NCI-H2227 treated with DMSO at 0.1 percent for 48 hours (cell line): ENCODE results near the gene PDE8B.

Source experiments
- DNase-seq: peaks from one replicate; lab custom pipeline; 2025; lab: John Stamatoyannopoulos, UW

The PDE8B gene, protein sequence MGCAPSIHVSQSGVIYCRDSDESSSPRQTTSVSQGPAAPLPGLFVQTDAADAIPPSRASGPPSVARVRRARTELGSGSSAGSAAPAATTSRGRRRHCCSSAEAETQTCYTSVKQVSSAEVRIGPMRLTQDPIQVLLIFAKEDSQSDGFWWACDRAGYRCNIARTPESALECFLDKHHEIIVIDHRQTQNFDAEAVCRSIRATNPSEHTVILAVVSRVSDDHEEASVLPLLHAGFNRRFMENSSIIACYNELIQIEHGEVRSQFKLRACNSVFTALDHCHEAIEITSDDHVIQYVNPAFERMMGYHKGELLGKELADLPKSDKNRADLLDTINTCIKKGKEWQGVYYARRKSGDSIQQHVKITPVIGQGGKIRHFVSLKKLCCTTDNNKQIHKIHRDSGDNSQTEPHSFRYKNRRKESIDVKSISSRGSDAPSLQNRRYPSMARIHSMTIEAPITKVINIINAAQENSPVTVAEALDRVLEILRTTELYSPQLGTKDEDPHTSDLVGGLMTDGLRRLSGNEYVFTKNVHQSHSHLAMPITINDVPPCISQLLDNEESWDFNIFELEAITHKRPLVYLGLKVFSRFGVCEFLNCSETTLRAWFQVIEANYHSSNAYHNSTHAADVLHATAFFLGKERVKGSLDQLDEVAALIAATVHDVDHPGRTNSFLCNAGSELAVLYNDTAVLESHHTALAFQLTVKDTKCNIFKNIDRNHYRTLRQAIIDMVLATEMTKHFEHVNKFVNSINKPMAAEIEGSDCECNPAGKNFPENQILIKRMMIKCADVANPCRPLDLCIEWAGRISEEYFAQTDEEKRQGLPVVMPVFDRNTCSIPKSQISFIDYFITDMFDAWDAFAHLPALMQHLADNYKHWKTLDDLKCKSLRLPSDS

DNA sequence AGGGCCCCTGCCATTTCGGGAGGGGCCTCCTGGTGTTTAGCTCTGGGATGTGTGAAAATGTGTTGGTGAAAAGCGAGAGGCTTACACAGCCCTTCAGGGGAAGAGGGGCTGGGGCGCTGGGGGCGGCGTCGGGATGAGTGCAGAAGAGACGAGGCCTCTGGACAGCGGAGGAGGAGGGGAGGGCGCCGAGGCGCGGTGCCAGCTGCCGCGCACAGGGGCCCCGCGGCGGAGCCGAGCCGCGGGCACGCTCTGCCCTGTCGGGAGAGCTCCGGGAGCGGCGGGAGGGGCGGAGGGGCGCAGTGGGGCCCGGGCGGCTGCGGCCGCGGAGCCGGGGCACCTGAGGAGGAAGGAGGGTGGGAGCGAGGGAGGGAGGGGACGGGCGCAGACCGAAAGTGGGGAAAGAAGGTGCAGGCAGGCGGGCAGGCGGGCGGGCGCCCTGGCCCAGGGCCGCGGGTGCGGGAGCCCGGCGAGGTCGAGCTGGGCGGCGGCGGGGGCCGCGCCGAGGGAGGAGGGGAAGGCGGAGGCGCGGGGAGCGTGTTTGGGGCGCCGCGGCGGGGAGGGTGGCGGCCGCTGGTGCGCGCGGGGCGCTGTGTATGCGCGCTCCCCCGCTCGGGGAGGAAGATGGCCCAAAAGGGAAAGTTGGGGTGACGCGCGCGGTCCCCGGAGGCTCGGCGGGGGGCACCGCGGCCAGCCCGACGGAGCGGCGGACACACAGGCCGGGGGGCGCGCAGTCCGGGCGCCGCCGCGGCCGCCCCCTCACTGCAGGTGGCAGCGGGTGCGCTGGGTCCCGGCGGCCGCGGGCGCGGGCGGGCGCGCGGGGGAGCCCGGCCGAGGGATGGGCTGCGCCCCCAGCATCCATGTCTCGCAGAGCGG is at the start of gene PDE8B:
TSS of gene PDE8B (plus strand) at position 590 of the 873 bp plus-strand sequence. CDS start at position 836, 246 bp downstream.
- no peak for DNase-seq

DNA sequence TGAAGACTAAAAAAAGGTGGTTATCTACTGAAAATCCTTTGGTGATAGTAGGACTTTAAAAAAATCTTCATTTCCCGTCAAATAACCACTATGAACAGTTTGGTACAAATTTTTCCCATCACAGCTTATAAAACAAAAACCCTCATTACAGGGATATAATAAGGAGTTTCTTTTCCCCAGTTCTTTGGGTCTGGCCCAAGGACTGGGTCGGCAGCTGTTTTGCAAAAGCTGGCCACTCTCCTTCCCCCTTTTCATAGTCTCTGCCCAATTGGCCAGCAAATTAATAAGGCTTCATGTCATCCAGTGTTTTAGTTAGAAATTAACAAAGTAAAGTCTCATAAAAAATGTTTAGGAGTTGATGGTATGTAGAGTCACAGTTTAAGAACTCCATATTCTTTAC is 47.0 kb upstream of the PDE8B start:
- DNase-seq = no peak

DNA sequence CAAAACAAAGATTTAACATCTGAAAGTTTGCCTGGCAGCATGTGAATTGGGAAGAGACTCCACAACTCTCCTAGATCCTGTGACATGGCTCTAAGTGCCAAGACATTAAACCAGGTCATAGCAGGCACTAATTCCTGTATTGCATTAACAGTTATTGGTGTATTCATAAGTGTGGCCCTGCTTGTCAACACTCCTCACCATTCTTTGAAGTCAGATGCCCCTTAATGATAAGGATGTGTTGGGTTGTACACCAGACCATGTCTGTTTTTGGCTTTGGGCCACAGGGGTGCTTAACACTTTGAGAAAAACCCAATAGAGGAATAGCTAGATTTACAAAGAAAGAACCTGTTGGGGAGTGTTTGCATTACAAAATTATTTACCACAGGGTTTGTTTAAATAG is 43.4 kb upstream of the PDE8B start:
- no peak for DNase-seq

DNA sequence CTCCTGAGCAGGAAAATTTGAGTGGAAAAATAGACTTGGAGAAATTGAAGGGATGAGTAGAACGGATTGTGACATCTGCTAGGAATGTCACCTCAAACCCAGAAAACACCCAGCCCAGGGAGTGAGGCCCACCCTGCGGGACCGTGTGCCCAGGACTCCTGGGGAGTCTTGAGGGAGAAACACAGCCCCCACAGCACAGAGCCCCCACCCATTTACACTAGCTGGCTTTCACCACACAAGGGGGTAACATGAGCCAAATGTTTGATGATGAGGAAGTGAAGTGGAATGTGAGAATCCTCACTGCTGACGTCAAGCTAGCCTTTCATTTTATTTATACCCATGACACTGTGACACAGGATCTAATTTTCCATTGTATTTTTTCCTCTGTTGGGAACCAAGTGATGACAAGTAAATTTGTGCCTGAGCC is 42.8 kb upstream of the PDE8B start:
- DNase-seq = no peak

DNA sequence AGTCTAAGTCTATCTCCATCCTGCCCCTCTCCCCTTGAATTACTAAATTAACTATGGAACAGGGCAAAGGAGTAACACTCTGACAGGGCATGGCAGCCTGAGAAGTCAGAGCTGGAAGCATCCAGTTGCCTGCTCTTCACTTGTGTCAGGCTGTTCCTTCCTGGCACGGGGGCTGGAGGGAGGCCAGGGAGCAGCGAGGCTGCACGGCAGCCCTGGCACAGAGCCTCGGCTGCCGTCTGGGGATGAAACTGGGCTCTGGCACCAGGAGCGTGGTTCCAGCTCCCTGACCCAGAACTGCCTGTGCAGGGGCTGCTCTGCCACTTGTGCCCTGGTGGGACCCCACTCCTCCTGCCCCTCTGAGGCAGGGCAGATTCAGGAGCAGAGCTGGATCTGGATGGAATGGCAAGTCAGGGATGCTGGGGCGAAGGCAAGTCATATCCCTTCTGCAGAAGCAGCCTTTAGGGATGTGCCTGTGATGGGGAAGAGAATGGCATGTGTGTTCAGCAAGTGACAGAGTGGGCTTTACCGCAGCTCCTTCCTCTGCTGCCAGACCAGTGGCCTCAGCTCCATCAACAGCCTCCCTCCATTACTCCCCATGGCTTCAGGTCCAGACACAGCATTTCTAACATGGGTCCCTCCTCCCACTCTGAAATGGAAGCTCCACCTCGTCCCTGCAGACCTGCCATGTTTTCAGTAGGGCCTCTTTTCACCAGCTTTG is 42.2 kb upstream of the PDE8B start:
- no peak for DNase-seq

DNA sequence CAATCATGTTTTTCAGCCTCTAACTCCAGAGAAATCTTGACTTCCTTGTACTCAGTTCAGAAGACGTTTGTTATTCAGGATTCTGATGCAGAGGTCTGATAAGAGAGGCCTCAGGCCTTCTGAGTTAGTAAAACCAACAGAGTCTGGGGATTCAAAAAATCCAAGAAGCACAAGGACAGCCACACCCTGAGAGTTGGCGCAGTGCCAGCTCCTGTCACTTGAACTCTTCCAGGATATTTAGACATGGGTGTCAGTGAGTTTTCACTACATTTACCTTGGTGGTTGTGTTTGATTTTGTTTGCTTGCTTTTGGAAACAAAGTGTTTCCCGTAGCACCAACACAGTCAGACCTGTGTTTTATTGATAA is 41.6 kb upstream of the PDE8B start:
- DNase-seq = no peak

DNA sequence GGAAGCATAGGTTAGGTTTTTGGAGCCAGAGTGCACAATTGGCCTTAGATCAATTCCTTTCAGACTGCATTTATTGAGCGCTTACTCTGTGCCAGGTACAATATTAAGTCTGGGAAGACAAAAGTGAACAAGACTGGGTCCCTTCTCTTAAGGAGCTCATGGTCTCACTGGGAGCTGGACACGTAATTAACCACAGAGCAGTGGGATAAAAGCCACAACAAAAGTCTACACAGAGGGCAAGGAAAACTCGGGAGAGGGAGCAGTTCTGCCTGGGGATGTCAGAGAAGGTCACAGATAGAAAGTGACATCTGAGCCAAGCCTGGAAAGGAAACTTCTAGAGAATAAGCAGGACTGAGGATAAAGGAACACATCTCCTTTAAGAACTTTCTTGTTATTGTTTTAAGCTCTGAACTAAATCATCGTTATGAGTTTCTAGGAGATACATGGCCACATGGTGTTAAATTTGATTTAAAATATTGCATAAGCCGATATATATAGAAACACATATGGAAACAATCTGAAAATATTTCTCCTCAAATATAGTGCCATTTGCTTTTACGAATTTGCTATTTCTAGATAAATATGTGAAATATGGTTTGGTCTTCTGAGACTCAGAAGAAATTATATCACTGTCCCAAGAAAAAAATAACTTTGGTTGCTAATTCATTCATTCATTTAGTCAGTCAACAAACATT is 40.1 kb upstream of the PDE8B start:
- DNase-seq = no peak

DNA sequence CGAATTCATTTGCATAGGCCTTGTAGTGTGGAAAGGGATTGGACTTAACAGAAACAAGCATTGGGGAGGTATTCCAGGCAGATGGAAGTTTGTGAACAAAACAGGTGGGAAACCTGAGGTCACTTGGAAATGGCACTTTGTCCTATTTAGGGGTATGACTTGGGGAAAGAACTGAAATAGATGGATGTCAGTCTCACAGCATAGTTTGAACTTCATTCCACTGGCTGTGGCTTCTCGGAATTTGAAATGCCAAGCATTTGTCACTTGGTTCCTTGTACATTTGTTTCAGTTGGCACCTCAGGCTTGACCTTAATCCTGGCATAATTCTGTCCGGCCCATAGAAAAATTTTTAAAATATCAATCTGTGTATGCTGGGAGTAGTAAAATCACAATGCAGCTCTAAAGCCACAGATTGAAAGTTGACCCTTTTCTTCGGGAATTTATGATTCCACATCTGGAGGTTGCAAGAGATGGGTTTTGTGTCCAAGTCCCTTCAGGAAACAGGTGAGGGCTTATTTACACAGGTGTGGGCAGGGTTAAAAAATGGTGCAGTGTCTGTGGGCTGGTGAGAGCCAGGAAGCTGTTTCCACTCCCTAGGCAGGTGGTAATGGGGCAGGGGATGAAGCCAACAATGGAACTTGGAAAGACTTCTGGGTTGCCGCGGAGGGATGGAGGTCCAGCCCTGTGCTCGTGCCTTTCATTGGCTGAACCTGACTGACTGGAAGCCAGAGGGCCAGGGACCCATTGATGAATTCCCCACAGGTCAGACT is 39.2 kb upstream of the PDE8B start:
- no peak for DNase-seq

DNA sequence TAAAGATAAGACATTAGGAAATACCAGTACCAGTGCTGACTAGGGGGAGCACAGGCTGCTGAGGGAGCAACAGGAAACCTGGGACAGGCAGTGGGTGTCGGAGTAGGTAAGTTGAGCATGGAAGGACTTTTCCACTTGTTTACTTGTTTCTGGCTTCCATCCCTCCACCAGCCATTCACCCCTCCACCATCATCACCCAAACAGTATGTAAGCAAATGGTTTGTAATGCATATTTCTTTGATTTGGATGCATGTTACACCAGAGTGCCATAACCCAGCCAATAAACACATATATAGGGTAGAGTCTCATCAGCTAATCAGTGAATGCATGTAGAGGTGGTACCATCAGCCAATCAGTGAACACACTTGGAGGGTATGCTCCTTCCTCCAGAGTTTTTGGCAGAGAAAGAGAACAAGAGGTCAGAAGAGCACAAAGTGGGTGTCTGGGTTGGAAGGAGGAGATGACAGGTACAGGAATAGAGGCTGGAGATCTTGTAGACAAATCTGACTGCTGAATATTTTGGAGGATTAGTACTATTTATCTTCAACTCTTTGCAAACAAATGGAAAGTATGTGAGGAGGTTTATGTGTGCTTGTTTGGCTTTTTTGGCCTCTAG is 37.7 kb upstream of the PDE8B start:
- no peak for DNase-seq

DNA sequence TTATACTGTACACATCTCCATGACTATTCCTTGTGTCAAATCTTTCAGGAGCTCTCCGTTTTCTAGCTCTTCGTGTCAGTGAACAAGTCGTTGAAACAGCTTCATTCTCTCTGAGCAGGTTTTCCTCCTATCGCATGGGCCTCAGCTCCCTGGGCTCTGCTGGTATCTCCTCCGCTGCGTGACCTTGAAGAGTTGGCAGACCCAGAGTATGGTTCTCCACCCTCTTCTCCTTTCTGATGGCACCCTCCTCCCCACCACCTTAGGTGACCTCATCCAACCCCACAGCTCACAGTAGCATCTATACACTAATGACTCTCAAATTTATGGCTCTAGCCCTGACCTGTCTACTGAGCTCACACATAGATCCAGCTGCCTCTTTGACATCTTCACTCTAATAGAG is 36.0 kb upstream of the PDE8B start:
- no peak for DNase-seq

DNA sequence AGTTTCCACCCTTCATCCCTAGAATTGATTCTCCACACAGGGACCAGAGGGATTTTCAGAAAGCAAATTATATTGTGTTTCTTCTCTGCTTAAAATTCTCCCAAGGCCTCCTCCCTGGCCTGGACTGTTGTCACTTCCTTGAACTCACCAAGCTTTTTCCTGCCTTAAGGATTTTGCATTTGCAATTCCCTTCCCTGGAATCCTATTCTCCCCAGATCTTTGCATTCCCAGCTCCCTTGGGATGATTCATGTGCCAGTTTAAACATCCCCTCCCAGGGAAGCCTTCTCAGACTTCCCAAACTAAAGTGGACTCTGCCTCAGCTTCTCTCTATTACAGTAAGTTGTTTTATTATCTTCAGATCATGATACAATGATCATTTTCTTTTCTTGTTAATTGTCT is 35.2 kb upstream of the PDE8B start:
- no peak for DNase-seq

DNA sequence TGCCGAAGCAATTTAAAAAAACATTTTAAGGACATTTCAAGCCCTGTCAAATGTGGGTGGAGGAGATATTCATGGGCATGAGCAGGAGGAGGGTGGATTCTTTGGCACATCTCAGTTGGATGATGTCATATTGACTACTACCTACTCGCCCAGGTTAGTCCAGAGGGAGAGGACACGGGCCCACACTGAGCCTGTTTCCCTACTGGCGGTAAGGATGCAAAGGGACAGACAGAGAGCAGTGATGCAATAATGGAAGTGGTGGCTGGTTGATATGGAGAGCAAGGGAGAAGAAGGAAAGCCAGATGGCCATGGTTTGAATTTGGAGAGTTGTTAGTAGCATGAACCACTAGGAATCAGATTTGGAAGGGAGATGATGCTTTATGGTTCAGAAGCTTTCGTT is 34.1 kb upstream of the PDE8B start:
- no peak for DNase-seq

DNA sequence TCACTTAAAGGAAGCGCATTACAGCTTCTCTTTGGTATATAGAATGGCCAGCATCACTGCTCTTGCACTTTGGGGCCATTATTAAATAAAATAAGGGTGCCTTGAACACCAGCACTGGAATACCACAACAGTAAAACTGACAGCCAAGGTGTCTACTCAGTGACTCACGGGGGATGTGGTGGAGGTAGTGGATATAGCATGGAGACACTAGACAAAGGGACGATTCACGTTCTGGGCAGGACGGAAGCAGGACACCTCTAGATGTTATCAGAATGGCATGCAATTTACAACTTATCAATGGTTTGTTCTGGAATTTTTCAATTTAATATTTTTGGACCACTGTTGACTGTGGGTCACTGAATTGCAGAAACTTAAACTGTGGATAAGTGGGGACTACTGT is 32.9 kb upstream of the PDE8B start:
- DNase-seq = no peak

DNA sequence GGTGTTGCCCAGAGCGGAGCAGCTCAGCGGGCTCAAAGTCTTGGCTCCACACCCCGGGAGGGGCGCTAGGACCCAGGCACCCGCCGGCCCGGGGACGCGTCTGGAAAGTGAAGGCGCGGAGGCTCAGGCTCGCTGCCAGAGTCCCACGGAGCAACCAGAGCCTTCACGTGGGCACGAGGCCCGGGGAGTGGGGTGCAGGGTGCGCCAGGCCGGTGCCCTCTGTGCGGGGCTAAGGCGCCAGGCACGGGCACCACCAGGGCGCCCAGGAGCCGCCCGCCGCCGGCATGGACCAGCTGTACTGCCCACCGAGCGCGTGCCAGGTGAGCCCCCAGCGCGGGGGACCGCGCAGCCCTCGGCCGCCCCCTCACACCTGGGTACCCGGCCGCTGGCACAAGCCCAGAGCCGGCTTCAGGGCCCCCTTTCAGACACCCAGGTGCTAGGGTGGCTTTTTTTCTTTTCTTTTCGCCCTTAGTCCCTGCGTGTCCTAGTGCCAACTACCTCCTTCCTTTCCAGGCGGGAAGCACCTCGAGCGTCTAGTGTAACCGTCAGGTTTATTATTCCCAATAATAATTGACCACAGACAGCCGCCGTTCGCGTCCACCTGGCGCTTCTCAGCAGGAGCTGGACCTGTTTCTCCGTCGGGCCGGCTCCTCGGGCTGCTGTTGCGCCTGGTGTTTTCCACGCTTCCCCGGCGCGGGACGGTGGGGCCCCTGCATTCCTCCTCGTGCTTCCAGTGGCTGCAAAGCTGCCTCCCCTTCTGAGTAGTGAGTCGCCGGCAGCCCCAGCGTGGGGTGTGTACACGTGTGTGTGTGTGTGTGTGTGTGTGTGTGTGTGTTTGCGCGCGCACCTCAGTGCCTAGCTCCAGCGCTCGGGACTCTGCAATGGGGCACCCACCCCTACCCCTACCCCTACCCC is 30.1 kb upstream of the PDE8B start:
- no peak for DNase-seq

DNA sequence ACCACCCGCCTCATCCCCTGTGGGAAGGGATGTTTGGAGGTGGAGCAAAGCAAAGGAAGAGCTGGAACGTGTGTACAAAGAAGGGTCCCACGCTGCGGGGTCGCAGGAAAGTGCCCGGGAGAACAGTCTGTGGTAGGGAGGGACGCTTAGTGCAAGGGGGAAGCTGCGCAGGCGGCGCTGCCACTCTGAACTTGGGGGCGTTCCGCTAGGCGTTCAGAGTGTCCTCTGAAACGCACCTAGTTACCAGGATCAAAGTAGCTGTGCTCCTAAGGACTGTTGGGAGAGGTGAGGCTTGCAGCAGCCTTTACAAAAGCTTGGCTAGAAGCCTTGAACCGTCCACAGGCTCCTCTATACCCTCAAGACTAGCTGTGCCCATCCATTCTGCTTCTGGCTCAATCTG is 29.3 kb upstream of the PDE8B start:
- DNase-seq = no peak

DNA sequence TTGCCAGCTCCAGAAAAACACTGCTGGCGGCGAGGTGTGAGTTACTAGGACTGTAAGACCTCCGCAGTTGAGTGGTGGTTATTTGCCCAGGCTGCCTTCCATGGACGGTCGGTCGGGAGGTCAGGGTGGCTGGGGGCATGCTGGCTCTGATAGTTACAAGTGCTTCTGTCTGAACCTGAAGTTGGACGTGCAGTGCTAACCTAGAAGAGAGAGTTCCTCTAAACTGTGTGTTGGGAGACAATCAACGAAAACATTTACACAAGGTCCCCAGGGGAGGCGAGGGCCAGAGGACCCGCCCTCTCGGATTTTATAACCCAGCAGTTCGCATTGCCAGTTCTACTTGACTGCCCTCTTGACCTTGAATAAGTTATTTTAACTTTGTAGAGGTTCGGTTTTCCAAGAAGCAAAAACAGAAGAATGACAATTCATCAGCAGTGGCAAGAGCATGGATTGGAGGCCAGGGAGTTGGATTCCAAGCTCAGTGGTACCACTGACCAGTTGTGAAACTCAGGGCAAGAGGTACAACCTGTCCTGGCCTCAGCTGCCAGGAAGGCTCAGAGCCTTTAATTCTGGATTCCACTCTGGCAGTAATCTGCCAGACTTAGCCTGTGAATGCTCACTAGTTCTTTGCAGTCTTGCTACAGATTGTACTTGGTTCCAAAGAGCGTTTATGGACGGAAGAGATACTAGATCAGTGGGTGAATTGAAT is 28.7 kb upstream of the PDE8B start:
- DNase-seq = no peak

DNA sequence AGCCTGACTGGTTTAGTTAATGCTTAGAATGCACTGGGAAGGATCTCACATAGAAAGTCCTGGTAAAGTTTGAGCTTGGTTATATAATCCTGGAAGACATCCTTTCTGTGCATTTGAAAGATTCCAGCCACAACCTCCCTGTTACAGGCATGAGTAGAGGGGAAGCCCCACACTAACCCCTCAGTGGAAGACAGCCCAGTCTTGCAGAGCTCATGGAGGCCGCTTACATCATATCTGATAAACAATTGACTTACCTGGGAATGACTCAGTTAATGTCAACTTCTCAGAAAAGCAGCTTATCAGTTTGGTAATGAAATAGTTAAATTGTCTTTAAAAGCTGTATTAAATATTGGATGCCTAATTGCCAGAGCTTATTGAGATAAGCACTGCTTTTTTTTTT is 28.1 kb upstream of the PDE8B start:
- DNase-seq = no peak
